Lung (tissue), 12 donors: ENCODE results near the gene CPED1. TPM values are rescaled to one million over a fixed set of nuclear protein-coding genes. Genes with fewer than 3 reads are reported as not detected.

Experiments used
- ATAC-seq: fragments of 200-7000 bp; cut with Tn5 transposase; one replicate; pipeline ENCODE4 v1.9.1; 2020; ENCODE audit warnings: moderate number of reproducible peaks; ENCODE audit not compliant: insufficient read depth, low FRiP score
- DNase-seq, 3 donors: peaks; one replicate each; pipeline ENCODE4 v3.0.0-alpha.2; 2013 to 2017
- H3K27ac ChIP-seq, 2 donors: one replicate each; pipeline ENCODE4 v1.5.1; 2013; ENCODE audit warnings: mild to moderate bottlenecking in 2 of 2, moderate library complexity in 2 of 2, control low read depth in 1 of 2, inconsistent platforms in 1 of 2, low read depth in 1 of 2, low read length in 1 of 2
- H3K27me3 ChIP-seq, 3 donors: one replicate each; pipeline ENCODE4 v1.5.1; 2013; ENCODE audit warnings: low read length in 2 of 3; ENCODE audit not compliant: control insufficient read depth in 3 of 3, insufficient read depth in 3 of 3
- H3K36me3 ChIP-seq, 4 donors: one replicate each; pipeline ENCODE4 v1.5.1; 2013; ENCODE audit warnings: low read length in 4 of 4, mild to moderate bottlenecking in 1 of 4, moderate library complexity in 1 of 4; ENCODE audit not compliant: control insufficient read depth in 4 of 4, insufficient read depth in 4 of 4
- H3K4me1 ChIP-seq, 5 donors: one replicate each; pipeline ENCODE4 v1.5.1; 2013; ENCODE audit warnings: low read length in 5 of 5, mild to moderate bottlenecking in 2 of 5, moderate library complexity in 1 of 5; ENCODE audit not compliant: control insufficient read depth in 5 of 5, insufficient read depth in 5 of 5
- H3K4me3 ChIP-seq: one replicate; pipeline ENCODE4 v1.5.1; 2013; ENCODE audit warnings: mild to moderate bottlenecking, control low read depth, moderate library complexity
- H3K9ac ChIP-seq, 2 donors: one replicate each; pipeline ENCODE4 v1.5.1; 2013; ENCODE audit warnings: low read length in 2 of 2, control low read depth in 1 of 2; ENCODE audit not compliant: insufficient read depth in 1 of 2
- H3K9me3 ChIP-seq, 4 donors: one replicate each; pipeline ENCODE4 v1.5.1; 2013; ENCODE audit warnings: low read length in 3 of 4, mild to moderate bottlenecking in 1 of 4, moderate library complexity in 1 of 4; ENCODE audit not compliant: control insufficient read depth in 4 of 4, insufficient read depth in 3 of 4
- CTCF ChIP-seq: IDR thresholded peaks from 2 replicates; pipeline ENCODE4 v1.5.1; 2012; ENCODE audit warnings: mild to moderate bottlenecking; ENCODE audit errors: control extremely low read depth, extremely low read depth
- WGBS, 2 donors: extraction: QIAGEN DNeasy Blood & Tissue Kit; methylation state at CpG; one replicate each; pipeline ENCODE4 v1.1.7; 2013; 5-methylcytosine and 5-hydroxymethylcytosine counted together
- polyA plus RNA-seq, 2 donors: library from polyadenylated mRNA; stranded (reverse); fragments of 200-250 nt; gene quantifications; one replicate each; pipeline ENCODE4 v1.2.1, GENCODE V29; 2013
- total RNA-seq, 2 donors: library from RNA; depleted of rRNA in 1 of 2; stranded (reverse); fragments of >200 nt in 1 of 2; gene quantifications; one replicate each; pipeline ENCODE4 v1.2.1, GENCODE V29; 2014 to 2021
- donor health status: control.
- donor health status: control.
- donor health status: Bipolar disorder and iron deficiency.
- donor health status: healthy.
- donor health status: DM: yes; HTN: yes; CAD: no.

CPED1 gene
- total and polyA plus RNA-seq, 4 donors: 1.8 to 32.3 (median 7.4) TPM

DNA sequence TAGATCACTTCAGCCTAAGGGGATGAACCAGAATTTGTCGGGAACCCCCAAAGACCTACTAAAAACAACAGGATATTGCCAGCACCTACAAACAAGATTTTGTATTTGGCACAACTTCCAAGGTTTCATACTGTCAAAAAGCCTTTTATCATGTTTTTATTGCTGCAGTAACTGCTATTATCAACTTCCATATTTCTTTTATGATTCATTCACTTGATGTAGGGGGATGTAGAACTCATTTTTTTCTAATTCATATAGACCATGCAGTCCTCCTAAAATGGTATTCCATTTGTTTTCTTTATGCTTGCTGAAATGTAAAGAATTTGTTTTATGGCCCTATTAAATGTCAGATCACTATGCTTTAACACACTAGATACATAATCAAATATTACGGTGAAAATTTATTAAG is 310.3 kb downstream of the CPED1 start:
- no peak overlapping the region for H3K27ac ChIP-seq
- no peak for TF ChIP-seq CTCF
- ATAC-seq (no peak), DNase-seq (no peak)
- peaks cover 0 to 9% (median 0%) of the 10 kb centered on the region in 4 donors for H3K36me3 ChIP-seq
- H3K9ac ChIP-seq: no peak overlapping the region
- H3K4me3 ChIP-seq: no peak overlapping the region
- 81 to 94% methylated on average over 2 of the region's 2 CpGs for WGBS, 2 donors
- no peaks in the 10 kb centered on the region for H3K27me3 ChIP-seq
- H3K9me3 ChIP-seq: no peaks in the 10 kb centered on the region
- H3K4me1 ChIP-seq: peaks cover 0 to 3% (median 0%) of the 10 kb centered on the region in 5 donors

DNA sequence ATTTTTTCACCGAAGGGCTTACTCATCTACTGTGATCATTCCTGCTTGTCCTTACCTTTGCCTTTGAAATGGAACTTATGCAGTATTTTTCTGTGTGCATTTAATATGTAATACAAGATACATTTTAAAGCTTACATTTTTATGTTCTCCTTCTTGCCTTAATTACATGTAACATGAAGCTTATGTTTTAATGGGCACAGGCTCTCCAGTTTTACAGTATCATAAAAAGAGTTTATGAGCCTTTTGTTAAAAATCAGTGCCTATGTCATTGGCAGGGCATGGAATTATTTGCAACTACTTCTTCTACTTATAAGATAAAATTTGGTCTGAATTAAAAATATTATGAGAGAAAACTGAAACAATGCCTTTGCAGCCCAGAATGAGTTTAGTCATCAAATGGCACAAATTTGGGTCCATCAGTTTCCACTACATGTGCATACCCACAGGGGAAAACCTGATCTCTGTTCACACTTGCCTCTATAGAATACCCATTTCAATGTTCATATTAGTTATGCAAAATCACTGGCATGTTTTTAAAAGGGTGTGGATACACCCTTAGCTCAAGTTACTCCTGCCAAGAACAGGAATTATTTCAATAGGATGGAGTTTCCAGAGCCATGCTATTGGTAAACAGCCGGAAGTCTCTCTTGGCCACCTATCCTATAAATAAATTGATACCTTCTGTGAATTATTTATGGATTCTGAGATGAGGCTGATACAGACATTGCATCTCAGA is 312.3 kb downstream of the CPED1 start:
- ATAC-seq (no peak), DNase-seq (no peak)
- TF ChIP-seq CTCF: no peak
- H3K27me3 ChIP-seq: no peaks in the 10 kb centered on the region
- 88 to 92% methylated on average over 2 of the region's 2 CpGs for WGBS, 2 donors
- no peaks in the 10 kb centered on the region for H3K9me3 ChIP-seq
- no peaks in the 10 kb centered on the region for H3K36me3 ChIP-seq
- H3K4me1 ChIP-seq: peaks cover 0 to 4% (median 3%) of the 10 kb centered on the region in 5 donors
- H3K4me3 ChIP-seq: no peak overlapping the region
- no peak overlapping the region for H3K27ac ChIP-seq
- no peak overlapping the region for H3K9ac ChIP-seq

GRCh38 chr7:121301446-121302213 is 313.1 kb downstream of the CPED1 start:
- peak in 2 of 3 donors; percentile 16 to 44 for DNase-seq
- H3K9me3 ChIP-seq: no peaks in the 10 kb centered on the region
- H3K4me3 ChIP-seq: no peak overlapping the region
- H3K27me3 ChIP-seq: no peaks in the 10 kb centered on the region
- no peak for ATAC-seq
- H3K36me3 ChIP-seq: no peaks in the 10 kb centered on the region
- H3K27ac ChIP-seq: no peak overlapping the region
- TF ChIP-seq CTCF: no peak
- no peak overlapping the region for H3K9ac ChIP-seq
- peaks cover 0 to 4% (median 3%) of the 10 kb centered on the region in 5 donors for H3K4me1 ChIP-seq
- 73 to 76% methylated on average over 9 of the region's 9 CpGs for WGBS, 2 donors
